BJ (cell line): ENCODE results near the gene PRTN3. TPM values are rescaled to one million over a fixed set of nuclear protein-coding genes. Genes with fewer than 3 reads are reported as not detected.

ENCODE experiments used
- CTCF ChIA-PET: fragments of 350-600 bp; formaldehyde crosslinking; extraction: SDS; loops from one replicate; lab custom pipeline; 2021; ENCODE audit warnings: antibody characterized with exemption, inconsistent platforms; lab: Yijun Ruan, JAX
- POLR2A ChIA-PET: fragments of 300-600 bp; sonication (Branson Sonifier 250); formaldehyde crosslinking; extraction: SDS; loops from one replicate; lab custom pipeline; 2021; ENCODE audit warnings: antibody characterized with exemption; lab: Charles Lee
- DNase-seq: peaks from one replicate; pipeline ENCODE4 v3.0.0-alpha.2; 2011; ENCODE audit warnings: low read depth
- H3K27me3 ChIP-seq: 2 replicates; pipeline ENCODE4 v1.6.0; 2011; ENCODE audit warnings: low read length; ENCODE audit not compliant: control insufficient read depth, insufficient read depth
- H3K36me3 ChIP-seq: 2 replicates; pipeline ENCODE4 v1.5.1; 2011; ENCODE audit warnings: low read length; ENCODE audit not compliant: control insufficient read depth, insufficient read depth
- H3K4me3 ChIP-seq: 2 replicates; pipeline ENCODE4 v1.5.1; 2011; ENCODE audit warnings: low read depth, mild to moderate bottlenecking, control low read depth, low read length
- CTCF ChIP-seq: IDR thresholded peaks from 2 replicates; pipeline ENCODE4 v1.5.1; 2011; ENCODE audit warnings: low read depth, mild to moderate bottlenecking, control low read depth, inconsistent platforms, low read length, moderate library complexity; ENCODE audit not compliant: insufficient read depth
- polyA plus RNA-seq: library from polyadenylated mRNA; depleted of rRNA; stranded (reverse); fragments of >200 nt; gene quantifications from 2 replicates; pipeline ENCODE4 v1.2.3, GENCODE V29; 2011

PRTN3 gene
- polyA plus RNA-seq, 1 experiment, result not detected

GRCh38 chr19:793806-794205 lies 47.0 kb upstream of the PRTN3 start:
- no peak for TF ChIP-seq CTCF
- no peaks in the 10 kb centered on the region for H3K27me3 ChIP-seq
- no peak for DNase-seq
- H3K4me3 ChIP-seq, result no peak overlapping the region
- ChIA-PET CTCF (interaction anchor here (0.8 kb wide), 1 partner anchor 24 kb away, joined by 3 read pairs; no protein-coding TSS in a partner anchor), POLR2A (no interaction called here)
- H3K36me3 ChIP-seq, result no peaks in the 10 kb centered on the region; the same call in 1 of the 2 replicates

GRCh38 chr19:795073-795611 lies 45.7 kb upstream of the PRTN3 start:
- DNase-seq, result no peak
- Histone ChIP-seq H3K36me3 (no peaks in the 10 kb centered on the region), H3K4me3 (no peak overlapping the region), H3K27me3 (no peaks in the 10 kb centered on the region)
- ChIA-PET POLR2A (no interaction called here), CTCF (interaction anchor here (1.2 kb wide), 1 partner anchor 25 kb away, joined by 3 read pairs; no protein-coding TSS in a partner anchor)
- TF ChIP-seq CTCF, result no peak

GRCh38 chr19:795691-796581 lies 44.9 kb upstream of the PRTN3 start:
- Histone ChIP-seq H3K36me3 (0 out of 2 replicates have a peak, but pooled peaks cover 2% of the 10 kb centered on the region), H3K4me3 (peak overlapping the region; percentile 63), H3K27me3 (no peaks in the 10 kb centered on the region)
- ChIA-PET CTCF (interaction anchor here (1.1 to 1.2 kb wide), 2 partner anchors 26 to 27 kb away, joined by 3 read pairs; no protein-coding TSS in a partner anchor), POLR2A (no interaction called here)
- no peak for TF ChIP-seq CTCF
- no peak for DNase-seq

- CTCF ChIA-PET, result interaction anchor here (1.1 kb wide), 1 partner anchor 28 kb away, joined by 3 read pairs; no protein-coding TSS in a partner anchor
- peak within 1 kb of the TSS; percentile 70 for H3K4me3 ChIP-seq
- H3K27me3 ChIP-seq, result no peaks in the 10 kb centered on the region
- POLR2A ChIA-PET, result interaction anchor here (0.7 kb wide), 1 partner anchor 69 kb away, joined by 4 read pairs; no protein-coding TSS in a partner anchor
- peaks cover 7% of the 10 kb centered on the region for H3K36me3 ChIP-seq
- DNase-seq, result peak; percentile 100
- no peak for TF ChIP-seq CTCF
These were observed 43.9 kb upstream of the PRTN3 start, which contains the start of gene PTBP1 for GRCh38 chr19:796692-797527. TSS of gene PTBP1 (plus strand) at chr19:797452. CDS start at chr19:797498, 46 bp downstream.
